DND-41 (cell line): ENCODE results near the gene IGLON5.

Source experiments
- CTCF ChIP-seq: IDR thresholded peaks from 2 replicates; pipeline ENCODE4 v1.5.1; 2012; ENCODE audit warnings: borderline replicate concordance, low read length, moderate library complexity, mild to moderate bottlenecking; ENCODE audit not compliant: poor library complexity, severe bottlenecking; ENCODE audit errors: extremely low read depth
- EZH2 ChIP-seq: IDR thresholded peaks from 3 replicates; pipeline ENCODE4 v1.6.1; 2012; ENCODE audit warnings: borderline replicate concordance, low read depth, mild to moderate bottlenecking, moderate library complexity, low read length, inconsistent platforms; ENCODE audit not compliant: severe bottlenecking

- TF ChIP-seq CTCF (no peak), EZH2 (no peak)
Observed at GRCh38 chr19:51333836-51334460, 22.5 kb downstream of the IGLON5 start.
